COLO829 (cell line): ENCODE results near the gene TCERG1.

Experiments
- DNase-seq: peaks from one replicate; pipeline ENCODE4 v3.0.0; 2012; ENCODE audit warnings: low spot score

TCERG1 gene

GRCh38 chr5:146446861-146447733 lies at the start of gene TCERG1:
TCERG1 (plus strand) TSS chr5:146447333; CDS start chr5:146447350, 17 bp downstream.
- DNase-seq: peak; percentile 74

GRCh38 chr5:146398826-146399225 lies 48.3 kb upstream of the TCERG1 start:
- DNase-seq: no peak

- DNase-seq: no peak
Observed at GRCh38 chr5:146399481-146399880, 47.7 kb upstream of the TCERG1 start.

GRCh38 chr5:146400201-146400600 lies 46.9 kb upstream of the TCERG1 start:
- DNase-seq: no peak

- DNase-seq: no peak
Observed at GRCh38 chr5:146401021-146401420, 46.1 kb upstream of the TCERG1 start.

GRCh38 chr5:146402949-146403348 lies 44.2 kb upstream of the TCERG1 start:
- no peak for DNase-seq

- peak; percentile 69 for DNase-seq
Observed at GRCh38 chr5:146409054-146409671, 38.0 kb upstream of the TCERG1 start.

- no peak for DNase-seq
Observed at GRCh38 chr5:146410272-146410671, 36.9 kb upstream of the TCERG1 start.

GRCh38 chr5:146419696-146420095 lies 27.4 kb upstream of the TCERG1 start:
- no peak for DNase-seq

GRCh38 chr5:146425023-146425422 lies 22.1 kb upstream of the TCERG1 start:
- no peak for DNase-seq

GRCh38 chr5:146426305-146426704 lies 20.8 kb upstream of the TCERG1 start:
- DNase-seq: no peak

GRCh38 chr5:146426853-146427618 lies 20.1 kb upstream of the TCERG1 start:
- peak; percentile 56 for DNase-seq

GRCh38 chr5:146427619-146427997 lies 19.5 kb upstream of the TCERG1 start:
- DNase-seq: no peak

GRCh38 chr5:146428658-146429057 lies 18.5 kb upstream of the TCERG1 start:
- DNase-seq: no peak

GRCh38 chr5:146440353-146440752 lies 6.8 kb upstream of the TCERG1 start:
- no peak for DNase-seq

- DNase-seq: no peak
Observed at GRCh38 chr5:146440870-146441495, 6.2 kb upstream of the TCERG1 start.

- no peak for DNase-seq
Observed at GRCh38 chr5:146441896-146442295, 5.2 kb upstream of the TCERG1 start.

GRCh38 chr5:146447734-146448380 lies 724 bp downstream of the TCERG1 start:
- DNase-seq: no peak

GRCh38 chr5:146448783-146449519 lies 1.8 kb downstream of the TCERG1 start:
- no peak for DNase-seq

GRCh38 chr5:146450002-146450401 lies 2.9 kb downstream of the TCERG1 start:
- DNase-seq: no peak

- DNase-seq: no peak
Observed at GRCh38 chr5:146451411-146451810, 4.3 kb downstream of the TCERG1 start.
